ENCODE results near the gene NDUFB8.
A peak's percentile ranks its signal among the peaks of the same experiment; 100 is the strongest.

The NDUFB8 gene

DNA sequence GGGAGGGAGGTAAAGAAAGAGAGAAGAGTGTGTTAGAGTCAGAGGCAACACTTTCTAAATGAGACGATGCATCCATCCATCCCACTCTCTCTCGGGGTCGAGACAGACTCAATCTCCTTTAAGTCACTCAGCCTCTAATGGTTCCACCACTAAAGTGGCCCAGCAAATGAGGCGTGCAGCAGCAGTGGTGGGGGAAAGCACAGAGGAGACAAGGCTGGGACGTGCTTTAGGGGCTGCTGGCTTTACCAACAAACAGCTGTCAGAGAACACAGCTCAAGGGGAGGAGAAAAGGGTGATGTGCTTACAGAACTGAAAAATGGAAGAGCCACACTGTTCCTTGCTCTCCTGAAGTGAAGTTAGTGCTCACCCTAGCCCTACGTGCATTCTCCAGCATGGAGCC lies 5.5 kb downstream of the NDUFB8 start:
- no peak for DNase-seq
- TF ChIP-seq, protein P1, sequence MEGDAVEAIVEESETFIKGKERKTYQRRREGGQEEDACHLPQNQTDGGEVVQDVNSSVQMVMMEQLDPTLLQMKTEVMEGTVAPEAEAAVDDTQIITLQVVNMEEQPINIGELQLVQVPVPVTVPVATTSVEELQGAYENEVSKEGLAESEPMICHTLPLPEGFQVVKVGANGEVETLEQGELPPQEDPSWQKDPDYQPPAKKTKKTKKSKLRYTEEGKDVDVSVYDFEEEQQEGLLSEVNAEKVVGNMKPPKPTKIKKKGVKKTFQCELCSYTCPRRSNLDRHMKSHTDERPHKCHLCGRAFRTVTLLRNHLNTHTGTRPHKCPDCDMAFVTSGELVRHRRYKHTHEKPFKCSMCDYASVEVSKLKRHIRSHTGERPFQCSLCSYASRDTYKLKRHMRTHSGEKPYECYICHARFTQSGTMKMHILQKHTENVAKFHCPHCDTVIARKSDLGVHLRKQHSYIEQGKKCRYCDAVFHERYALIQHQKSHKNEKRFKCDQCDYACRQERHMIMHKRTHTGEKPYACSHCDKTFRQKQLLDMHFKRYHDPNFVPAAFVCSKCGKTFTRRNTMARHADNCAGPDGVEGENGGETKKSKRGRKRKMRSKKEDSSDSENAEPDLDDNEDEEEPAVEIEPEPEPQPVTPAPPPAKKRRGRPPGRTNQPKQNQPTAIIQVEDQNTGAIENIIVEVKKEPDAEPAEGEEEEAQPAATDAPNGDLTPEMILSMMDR (IDR thresholded peaks at IDR 0.05; ENCODE audit: low read depth, low read length): no peak
- Histone ChIP-seq H3K9me3 (no peaks in the 10 kb centered on the region), H3K36me3 (peaks cover 47% of the 10 kb centered on the region), H3K4me3 (ENCODE audit: low read depth, low read length) (no peak overlapping the region), H3K27me3 (no peaks in the 10 kb centered on the region), H3K4me1 (peaks cover 3% of the 10 kb centered on the region; the same call in 1 of the 2 replicates)

DNA sequence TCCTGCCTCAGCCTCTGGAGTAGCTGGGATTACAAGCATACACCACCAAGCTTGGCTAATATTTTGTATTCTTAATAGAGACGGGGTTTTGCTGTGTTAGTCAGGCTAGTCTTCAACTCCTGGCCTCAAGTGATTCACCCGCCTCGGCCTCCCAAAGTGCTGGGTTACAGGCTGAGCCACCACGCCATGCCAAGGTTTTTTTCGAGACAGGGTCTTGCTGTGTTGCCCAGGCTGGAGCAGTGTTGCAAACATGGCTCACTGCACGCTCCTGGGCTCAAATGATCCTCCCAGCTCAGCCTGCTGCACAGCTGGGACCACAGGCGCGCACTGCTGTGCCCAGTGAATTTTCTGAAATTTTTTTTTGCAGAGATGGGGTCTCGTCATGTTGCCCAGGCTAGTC lies 6.7 kb downstream of the NDUFB8 start:
- no peaks in the 10 kb centered on the region for H3K27me3 ChIP-seq
- no peaks in the 10 kb centered on the region for H3K9me3 ChIP-seq
- H3K4me3 ChIP-seq (ENCODE audit: low read depth, low read length): no peak overlapping the region
- no peaks in the 10 kb centered on the region; the same call in 1 of the 2 replicates for H3K4me1 ChIP-seq
- DNase-seq: no peak
- TF ChIP-seq, protein P1 (IDR thresholded peaks at IDR 0.05; ENCODE audit: low read depth, low read length): no peak
- peaks cover 44% of the 10 kb centered on the region for H3K36me3 ChIP-seq

DNA sequence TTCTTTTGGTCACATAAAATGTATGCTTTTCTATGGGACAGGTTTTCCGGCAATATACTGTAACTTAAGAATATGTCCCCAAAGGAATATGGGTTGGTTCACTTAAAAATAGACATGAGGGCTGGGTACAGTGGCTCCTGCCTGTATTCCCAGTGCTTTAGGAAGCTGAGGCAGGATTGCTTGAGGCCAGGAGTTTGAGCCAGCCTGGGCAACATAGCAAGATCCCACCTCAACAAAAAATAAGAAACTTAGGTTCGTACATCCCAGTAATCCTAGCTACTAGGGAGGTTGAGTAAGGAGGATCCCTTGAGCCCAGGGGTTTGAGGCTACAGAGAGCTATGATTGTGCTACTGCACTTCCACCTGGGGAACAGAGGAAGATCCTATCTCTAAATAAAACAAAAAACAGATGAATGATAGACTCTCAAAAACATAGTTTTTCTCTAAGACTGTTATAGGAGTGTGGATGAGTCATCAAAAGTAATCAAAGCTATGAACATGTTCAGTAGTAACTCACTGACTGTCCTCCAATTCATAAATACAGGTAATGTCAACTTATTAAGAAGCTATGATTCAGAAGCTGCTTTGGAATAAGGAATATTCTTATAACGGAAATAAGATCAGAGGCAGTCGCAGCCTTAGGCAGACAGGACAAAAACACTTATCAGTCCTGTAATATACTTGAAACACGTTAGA lies 7.4 kb downstream of the NDUFB8 start:
- H3K4me3 ChIP-seq (ENCODE audit: low read depth, low read length): no peak overlapping the region
- H3K36me3 ChIP-seq: peaks cover 37% of the 10 kb centered on the region
- TF ChIP-seq, protein P1 (IDR thresholded peaks at IDR 0.05; ENCODE audit: low read depth, low read length): no peak
- no peaks in the 10 kb centered on the region for H3K27me3 ChIP-seq
- no peaks in the 10 kb centered on the region for H3K4me1 ChIP-seq
- DNase-seq: no peak
- H3K9me3 ChIP-seq: no peaks in the 10 kb centered on the region

DNA sequence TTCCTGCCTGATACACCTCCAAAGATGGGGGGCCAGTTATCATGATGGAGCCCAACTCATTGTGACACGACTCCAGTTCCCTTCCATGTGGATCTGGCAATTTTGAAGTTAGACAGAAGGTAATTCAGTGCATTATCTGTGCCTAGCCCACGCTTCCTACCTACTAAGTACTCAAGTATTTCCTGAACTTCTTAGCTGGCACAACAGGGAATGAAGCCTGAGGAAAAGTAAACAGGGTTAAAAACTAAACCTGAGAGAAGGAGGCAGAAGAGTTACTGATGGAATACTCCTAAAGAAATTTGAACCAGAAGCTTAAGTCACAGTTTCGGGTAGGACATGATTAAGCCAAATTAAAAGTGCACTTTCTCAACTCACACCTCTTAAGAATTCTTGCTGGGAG lies 8.9 kb downstream of the NDUFB8 start:
- Histone ChIP-seq H3K9me3 (no peaks in the 10 kb centered on the region), H3K27me3 (no peaks in the 10 kb centered on the region), H3K4me3 (ENCODE audit: low read depth, low read length) (no peak overlapping the region), H3K36me3 (peaks cover 23% of the 10 kb centered on the region), H3K4me1 (no peaks in the 10 kb centered on the region)
- DNase-seq: no peak
- TF ChIP-seq, protein P1 (IDR thresholded peaks at IDR 0.05; ENCODE audit: low read depth, low read length): no peak

DNA sequence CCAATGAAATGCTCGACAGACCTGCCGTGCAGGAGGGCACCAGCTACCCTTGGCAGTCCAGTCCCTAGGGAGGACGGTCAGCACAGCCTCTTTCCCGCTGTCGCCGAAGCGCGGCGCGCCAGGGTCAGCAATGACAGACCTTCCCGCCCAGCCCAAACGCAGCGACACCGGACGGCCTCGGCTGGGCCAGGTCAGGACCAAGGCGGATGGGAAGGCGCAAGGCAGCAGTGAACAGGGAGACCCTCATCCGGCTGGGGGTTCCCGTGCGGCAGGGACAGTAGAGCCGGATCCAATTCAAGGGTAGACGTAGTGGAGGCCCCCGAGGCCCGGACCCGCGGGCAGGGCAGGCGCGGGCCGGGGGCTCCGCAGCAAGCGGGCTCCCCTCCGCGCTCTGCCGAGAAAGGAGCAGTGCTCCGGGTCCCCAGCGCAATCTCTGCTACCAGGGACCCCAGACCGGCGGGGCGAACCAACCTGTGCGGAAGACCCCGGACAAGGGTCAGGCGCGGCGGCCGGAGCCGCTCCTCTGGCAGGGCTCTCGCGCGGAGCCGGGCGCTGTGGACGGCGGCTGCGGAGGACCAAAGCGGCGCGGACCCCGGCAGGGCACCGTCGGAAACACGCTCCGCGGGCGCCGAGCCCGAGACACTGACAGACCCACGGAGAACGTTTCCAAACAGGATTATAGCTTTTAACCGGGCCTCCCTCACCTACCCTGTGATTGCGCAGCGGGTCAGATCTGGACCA lies 10.2 kb downstream of the NDUFB8 start, which contains the start of gene SEC31B:
Gene SEC31B (minus strand): TSS at position 551 of the 741 bp plus-strand sequence. CDS start 2,909 bp downstream, outside the sequence.
- no peaks in the 10 kb centered on the region for H3K27me3 ChIP-seq
- DNase-seq: peak; percentile 69
- H3K4me3 ChIP-seq (ENCODE audit: low read depth, low read length): peak within 1 kb of the TSS; percentile 63
- TF ChIP-seq, protein P1 (IDR thresholded peaks at IDR 0.05; ENCODE audit: low read depth, low read length): no peak; the same call in 1 of the 2 replicates
- peaks cover 11% of the 10 kb centered on the region for H3K36me3 ChIP-seq
- no peaks in the 10 kb centered on the region for H3K9me3 ChIP-seq
- H3K4me1 ChIP-seq: no peaks in the 10 kb centered on the region
